Bronchial epithelial cell (primary cell): ENCODE data around the gene DKK3. TPM values are rescaled to one million over a fixed set of nuclear protein-coding genes. Genes with fewer than 3 reads are reported as not detected.

Experiments used
- DNase-seq: peaks from one replicate; pipeline ENCODE4 v3.0.0-alpha.2; 2010; ENCODE audit warnings: low read depth
- FAIRE-seq: peaks from 2 replicates; lab custom pipeline; 2011; peaks lifted over from hg19 to GRCh38; lab: Jason Lieb, UNC
- H3K27me3 ChIP-seq: 2 replicates; pipeline ENCODE4 v1.5.1; 2011; ENCODE audit warnings: low read length; ENCODE audit not compliant: control insufficient read depth, insufficient read depth
- H3K36me3 ChIP-seq: 2 replicates; pipeline ENCODE4 v1.5.1; 2011; ENCODE audit warnings: low read length; ENCODE audit not compliant: control insufficient read depth, insufficient read depth
- H3K4me3 ChIP-seq: 2 replicates; pipeline ENCODE4 v1.5.1; 2011; ENCODE audit warnings: mild to moderate bottlenecking, low read depth, low read length, control low read depth
- total RNA-seq: library from RNA; depleted of rRNA; stranded (reverse); fragments of >200 nt; gene quantifications from 2 replicates; pipeline ENCODE4 v1.2.1, GENCODE V29; 2014
- TF ChIP-seq, protein P1 (sequence below): IDR thresholded peaks from 2 replicates; pipeline ENCODE4 v1.5.1; 2011; ENCODE audit warnings: mild to moderate bottlenecking, moderate library complexity, low read length, control low read depth, inconsistent platforms; ENCODE audit not compliant: insufficient read depth, severe bottlenecking

DKK3 gene
- total RNA-seq, 1 donor from 2014 or later, result 72.4 TPM

DNA sequence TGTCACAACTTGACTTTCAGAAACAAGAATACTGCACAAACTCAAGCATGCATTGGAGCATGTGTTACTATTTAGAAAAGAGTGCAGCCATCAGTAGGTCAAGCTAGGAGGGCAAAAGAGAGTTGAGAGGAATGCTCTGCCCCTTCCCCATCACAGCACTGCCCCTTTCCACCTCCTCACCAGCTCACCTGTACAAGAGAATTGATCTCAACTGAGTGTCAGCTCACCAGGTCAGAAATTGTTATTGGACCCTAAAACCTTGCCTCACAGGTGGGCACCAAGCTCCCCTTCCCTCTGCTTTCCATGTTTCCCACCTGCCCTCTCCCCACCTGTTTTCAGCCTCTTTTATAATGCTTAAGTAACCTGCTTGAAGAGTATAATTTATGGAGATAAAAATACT is 48.8 kb downstream of the DKK3 start:
- FAIRE-seq (no peak), DNase-seq (no peak)

DNA sequence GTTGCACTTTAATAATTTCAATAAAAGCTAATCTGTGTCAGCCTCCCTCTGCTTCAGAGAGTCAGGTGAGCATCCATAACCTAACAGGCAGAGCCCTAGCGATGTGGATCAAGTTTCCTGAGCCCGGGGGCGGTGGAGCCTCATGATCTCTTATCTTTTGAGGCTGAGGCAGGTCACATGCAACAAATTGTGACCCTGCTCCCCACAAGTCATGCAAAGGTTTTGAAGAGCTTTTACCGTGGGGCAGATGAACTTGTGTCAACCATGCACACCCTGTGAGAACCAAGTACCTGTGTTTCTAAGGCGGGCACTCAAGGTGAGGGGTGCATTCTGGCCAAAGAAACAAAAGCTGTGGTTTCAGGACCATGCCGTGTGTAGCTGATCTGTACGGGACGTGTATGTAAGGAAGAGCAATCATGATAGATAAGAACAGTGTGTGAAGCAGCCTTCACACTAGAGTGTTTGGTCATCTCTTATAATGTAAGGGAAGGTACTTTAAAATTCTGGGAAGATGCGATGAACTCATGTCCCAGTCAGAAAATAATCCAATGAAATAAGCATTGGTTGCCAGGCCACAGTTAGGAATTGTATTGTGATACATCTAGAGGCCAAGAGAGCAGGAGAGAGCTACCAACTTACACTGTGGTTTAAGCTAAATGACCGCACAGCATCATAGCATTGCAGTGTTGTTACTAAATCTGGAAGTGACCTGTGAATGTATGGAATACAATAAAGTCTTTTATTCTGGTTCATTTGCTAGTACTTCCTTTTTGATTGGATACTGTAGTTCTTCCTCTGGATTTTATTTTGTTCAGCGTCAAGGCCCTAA is 49.8 kb downstream of the DKK3 start:
- FAIRE-seq, result no peak
- TF ChIP-seq, protein P1, sequence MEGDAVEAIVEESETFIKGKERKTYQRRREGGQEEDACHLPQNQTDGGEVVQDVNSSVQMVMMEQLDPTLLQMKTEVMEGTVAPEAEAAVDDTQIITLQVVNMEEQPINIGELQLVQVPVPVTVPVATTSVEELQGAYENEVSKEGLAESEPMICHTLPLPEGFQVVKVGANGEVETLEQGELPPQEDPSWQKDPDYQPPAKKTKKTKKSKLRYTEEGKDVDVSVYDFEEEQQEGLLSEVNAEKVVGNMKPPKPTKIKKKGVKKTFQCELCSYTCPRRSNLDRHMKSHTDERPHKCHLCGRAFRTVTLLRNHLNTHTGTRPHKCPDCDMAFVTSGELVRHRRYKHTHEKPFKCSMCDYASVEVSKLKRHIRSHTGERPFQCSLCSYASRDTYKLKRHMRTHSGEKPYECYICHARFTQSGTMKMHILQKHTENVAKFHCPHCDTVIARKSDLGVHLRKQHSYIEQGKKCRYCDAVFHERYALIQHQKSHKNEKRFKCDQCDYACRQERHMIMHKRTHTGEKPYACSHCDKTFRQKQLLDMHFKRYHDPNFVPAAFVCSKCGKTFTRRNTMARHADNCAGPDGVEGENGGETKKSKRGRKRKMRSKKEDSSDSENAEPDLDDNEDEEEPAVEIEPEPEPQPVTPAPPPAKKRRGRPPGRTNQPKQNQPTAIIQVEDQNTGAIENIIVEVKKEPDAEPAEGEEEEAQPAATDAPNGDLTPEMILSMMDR, result no peak

More for the DNA sequence above, 48.8 kb downstream of the DKK3 start:
- H3K4me3 ChIP-seq, result no peak overlapping the region
- H3K36me3 ChIP-seq, result no peaks in the 10 kb centered on the region
- TF ChIP-seq, protein P1, result no peak
- H3K27me3 ChIP-seq, result no peaks in the 10 kb centered on the region

DNA sequence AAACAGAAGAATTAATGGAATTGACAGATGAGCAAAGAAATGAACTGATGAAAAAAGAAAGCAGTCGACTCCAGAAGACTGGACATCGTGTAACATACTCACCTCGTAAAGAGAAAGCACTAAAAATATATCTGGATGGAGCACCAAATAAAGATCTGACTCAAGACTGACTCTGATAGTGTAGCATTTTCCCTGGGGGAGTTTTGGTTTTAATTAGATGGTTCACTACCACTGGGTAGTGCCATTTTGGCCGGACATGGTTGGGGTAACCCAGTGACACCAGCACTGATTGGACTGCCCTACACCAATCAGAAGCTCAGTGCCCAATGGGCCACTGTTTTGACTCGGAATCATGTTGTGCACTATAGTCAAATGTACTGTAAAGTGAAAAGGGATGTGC is 52.4 kb downstream of the DKK3 start:
- FAIRE-seq (no peak), DNase-seq (no peak)
- TF ChIP-seq, protein P1, result no peak
- Histone ChIP-seq H3K4me3 (no peak overlapping the region), H3K27me3 (no peaks in the 10 kb centered on the region), H3K36me3 (peaks cover 3% of the 10 kb centered on the region)

More for the DNA sequence above, 49.8 kb downstream of the DKK3 start:
- no peak for DNase-seq
- H3K27me3 ChIP-seq, result no peaks in the 10 kb centered on the region
- no peak overlapping the region for H3K4me3 ChIP-seq
- H3K36me3 ChIP-seq, result no peaks in the 10 kb centered on the region

DNA sequence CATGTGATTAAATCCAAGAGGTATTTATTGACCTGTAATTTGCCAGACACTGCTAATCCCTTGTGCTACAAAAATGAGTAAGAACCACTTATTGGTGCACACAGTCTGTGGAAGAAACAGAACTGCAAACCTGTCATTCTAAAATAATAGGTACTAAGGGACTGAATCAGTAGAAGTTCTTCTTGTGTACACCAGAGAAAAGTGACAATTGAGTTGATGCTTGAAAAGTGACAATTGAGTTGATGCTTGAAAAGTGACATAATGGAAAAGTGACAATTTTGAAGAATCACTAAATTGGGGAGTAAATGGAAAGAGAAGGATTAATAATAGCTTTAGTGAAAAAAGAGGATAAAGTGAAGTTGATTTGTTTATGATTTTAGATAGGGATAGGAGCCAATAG is 56.4 kb downstream of the DKK3 start:
- no peaks in the 10 kb centered on the region for H3K27me3 ChIP-seq
- TF ChIP-seq, protein P1, result no peak
- DNase-seq (no peak), FAIRE-seq (no peak)
- peaks cover 5% of the 10 kb centered on the region for H3K36me3 ChIP-seq
- no peak overlapping the region for H3K4me3 ChIP-seq

DNA sequence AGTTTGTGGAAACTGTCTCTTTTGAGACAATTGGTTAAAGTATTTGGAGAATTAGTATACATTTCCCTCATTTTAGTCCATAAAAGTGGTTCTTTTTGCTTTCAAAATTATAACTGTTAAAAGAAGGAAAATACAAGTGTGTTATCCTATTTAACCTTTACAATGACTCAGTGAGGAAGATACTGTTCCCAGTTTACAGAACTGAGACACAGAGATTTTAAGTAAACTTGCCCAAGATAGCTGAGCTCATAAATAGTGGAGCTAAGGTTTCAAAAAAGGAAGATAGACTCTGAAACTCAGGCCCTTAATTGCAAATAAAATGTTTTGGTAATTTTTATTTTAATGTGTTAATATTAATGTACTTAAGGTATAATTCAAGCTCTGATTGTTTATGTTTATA is 58.9 kb downstream of the DKK3 start:
- no peaks in the 10 kb centered on the region for H3K27me3 ChIP-seq
- peaks cover 5% of the 10 kb centered on the region for H3K36me3 ChIP-seq
- DNase-seq, result no peak
- no peak for FAIRE-seq
- no peak overlapping the region for H3K4me3 ChIP-seq
- TF ChIP-seq, protein P1, result no peak
